Breast epithelium (tissue), 3 donors: ENCODE results near the gene FNTB.

Source experiments
- CTCF ChIP-seq, 3 donors: fragments of 450-650 bp; IDR thresholded peaks; one replicate each; pipeline ENCODE4 v1.5.1; 2016 to 2017; ENCODE audit warnings: antibody characterized with exemption in 3 of 3, mild to moderate bottlenecking in 3 of 3, moderate library complexity in 3 of 3
- POLR2AphosphoS5 ChIP-seq, 3 donors: sonication (generic); formaldehyde crosslinking; IDR thresholded peaks; one replicate each; pipeline ENCODE4 v1.6.1; 2017; ENCODE audit warnings: antibody characterized with exemption in 3 of 3

- TF ChIP-seq CTCF (IDR thresholded peaks at IDR 0.05) (no peak), POLR2AphosphoS5 (IDR thresholded peaks at IDR 0.05) (no peak)
These were observed 38.7 kb upstream of the FNTB start for GRCh38 chr14:64947710-64948611.
